ENCODE measurements around the gene WARS2.

- TF ChIP-seq, protein P1, sequence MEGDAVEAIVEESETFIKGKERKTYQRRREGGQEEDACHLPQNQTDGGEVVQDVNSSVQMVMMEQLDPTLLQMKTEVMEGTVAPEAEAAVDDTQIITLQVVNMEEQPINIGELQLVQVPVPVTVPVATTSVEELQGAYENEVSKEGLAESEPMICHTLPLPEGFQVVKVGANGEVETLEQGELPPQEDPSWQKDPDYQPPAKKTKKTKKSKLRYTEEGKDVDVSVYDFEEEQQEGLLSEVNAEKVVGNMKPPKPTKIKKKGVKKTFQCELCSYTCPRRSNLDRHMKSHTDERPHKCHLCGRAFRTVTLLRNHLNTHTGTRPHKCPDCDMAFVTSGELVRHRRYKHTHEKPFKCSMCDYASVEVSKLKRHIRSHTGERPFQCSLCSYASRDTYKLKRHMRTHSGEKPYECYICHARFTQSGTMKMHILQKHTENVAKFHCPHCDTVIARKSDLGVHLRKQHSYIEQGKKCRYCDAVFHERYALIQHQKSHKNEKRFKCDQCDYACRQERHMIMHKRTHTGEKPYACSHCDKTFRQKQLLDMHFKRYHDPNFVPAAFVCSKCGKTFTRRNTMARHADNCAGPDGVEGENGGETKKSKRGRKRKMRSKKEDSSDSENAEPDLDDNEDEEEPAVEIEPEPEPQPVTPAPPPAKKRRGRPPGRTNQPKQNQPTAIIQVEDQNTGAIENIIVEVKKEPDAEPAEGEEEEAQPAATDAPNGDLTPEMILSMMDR (IDR thresholded peaks at IDR 0.05) = no peak
- TF ChIP-seq POLR2A (IDR thresholded peaks at IDR 0.05) (no peak), POLR2AphosphoS5 (IDR thresholded peaks at IDR 0.05) (no peak)
These were observed 60.6 kb downstream of the WARS2 start for GRCh38 chr1:119079881-119080280.

Measured in sigmoid colon (tissue), 4 donors.